ENCODE data around the gene UMODL1. TPM values are rescaled to one million over a fixed set of nuclear protein-coding genes. Genes with fewer than 3 reads are reported as not detected.
A peak's percentile ranks its signal among the peaks of the same experiment; 100 is the strongest.

UMODL1 gene
- total RNA-seq, 1 donor from 2014 or later: 0.49 TPM

- intact Hi-C loops (cut with DNase I): no loop called here
- no peaks in the 10 kb centered on the region for H3K36me3 ChIP-seq
- peaks cover 4% of the 10 kb centered on the region for H3K4me1 ChIP-seq
- H3K9me3 ChIP-seq: no peaks in the 10 kb centered on the region
- ATAC-seq (no peak), DNase-seq (no peak)
- TF ChIP-seq CTCF (IDR thresholded peaks at IDR 0.05): no peak
- no peaks in the 10 kb centered on the region for H3K27me3 ChIP-seq
- H3K27ac ChIP-seq: peak overlapping the region; percentile 25
- no peak overlapping the region for H3K4me3 ChIP-seq
Measured at GRCh38 chr21:42189431-42189830, 118.3 kb downstream of the UMODL1 start.

- no peak for TF ChIP-seq CTCF (IDR thresholded peaks at IDR 0.05)
- H3K27ac ChIP-seq: peak overlapping the region; percentile 25
- H3K4me3 ChIP-seq: no peak overlapping the region
- DNase-seq: no peak
- peaks cover 4% of the 10 kb centered on the region for H3K4me1 ChIP-seq
- H3K27me3 ChIP-seq: no peaks in the 10 kb centered on the region
- no peak for ATAC-seq
- intact Hi-C loops (cut with DNase I): no loop called here
- H3K9me3 ChIP-seq: no peaks in the 10 kb centered on the region
- H3K36me3 ChIP-seq: no peaks in the 10 kb centered on the region
Measured at GRCh38 chr21:42189860-42190485, 118.9 kb downstream of the UMODL1 start.

- H3K4me1 ChIP-seq: peaks cover 4% of the 10 kb centered on the region
- DNase-seq (no peak), ATAC-seq (no peak)
- H3K27me3 ChIP-seq: no peaks in the 10 kb centered on the region
- no peak for TF ChIP-seq CTCF (IDR thresholded peaks at IDR 0.05)
- no peaks in the 10 kb centered on the region for H3K36me3 ChIP-seq
- H3K9me3 ChIP-seq: no peaks in the 10 kb centered on the region
- intact Hi-C loops (cut with DNase I): no loop called here
- no peak overlapping the region for H3K27ac ChIP-seq
- H3K4me3 ChIP-seq: no peak overlapping the region
Measured at GRCh38 chr21:42190486-42190863, 119.4 kb downstream of the UMODL1 start.

GRCh38 chr21:42191064-42191463 lies 119.9 kb downstream of the UMODL1 start:
- intact Hi-C loops (cut with DNase I): no loop called here
- TF ChIP-seq CTCF (IDR thresholded peaks at IDR 0.05): no peak
- Histone ChIP-seq H3K36me3 (no peaks in the 10 kb centered on the region), H3K27ac (no peak overlapping the region), H3K27me3 (no peaks in the 10 kb centered on the region), H3K9me3 (no peaks in the 10 kb centered on the region), H3K4me1 (peaks cover 4% of the 10 kb centered on the region), H3K4me3 (no peak overlapping the region)
- no peak for DNase-seq
- no peak for ATAC-seq

GRCh38 chr21:42191696-42192595 lies 120.8 kb downstream of the UMODL1 start:
- Histone ChIP-seq H3K9me3 (no peaks in the 10 kb centered on the region), H3K4me1 (peaks cover 4% of the 10 kb centered on the region), H3K4me3 (no peak overlapping the region), H3K27me3 (no peaks in the 10 kb centered on the region), H3K36me3 (no peaks in the 10 kb centered on the region), H3K27ac (no peak overlapping the region)
- intact Hi-C loops (cut with DNase I): no loop called here
- TF ChIP-seq CTCF (IDR thresholded peaks at IDR 0.05): no peak
- DNase-seq: no peak
- ATAC-seq: no peak

Other genes with a start within 250 kb of the UMODL1 start
- 7.4 TPM for gene PRDM15, start 192.0 kb upstream of the UMODL1 start, total RNA-seq
- 26.4 TPM for gene C2CD2, start 117.3 kb upstream of the UMODL1 start, total RNA-seq
- gene ZBTB21, start 61.0 kb upstream of the UMODL1 start, total RNA-seq: 17.8 TPM
- 62.6 TPM for gene ABCG1, start 147.8 kb downstream of the UMODL1 start, total RNA-seq
- gene TFF3, start 244.1 kb downstream of the UMODL1 start, total RNA-seq: 19.6 TPM